Large intestine (tissue), 3 donors: Measurements from ENCODE around the gene TRIB2. TPM values are rescaled to one million over a fixed set of nuclear protein-coding genes. Genes with fewer than 3 reads are reported as not detected.

ENCODE experiments used
- DNase-seq, 2 donors: peaks; one replicate each; pipeline versions ENCODE4 v3.0.0 to v3.0.0-alpha.2; 2013
- H3K27ac ChIP-seq: one replicate; pipeline ENCODE4 v1.5.1; 2013; ENCODE audit warnings: low read length
- H3K27me3 ChIP-seq: 2 replicates; pipeline ENCODE4 v1.6.1; 2013; ENCODE audit warnings: low read length; ENCODE audit not compliant: control insufficient read depth, insufficient read depth
- H3K36me3 ChIP-seq: 2 replicates; pipeline ENCODE4 v1.6.1; 2013; ENCODE audit warnings: low read length; ENCODE audit not compliant: control insufficient read depth, insufficient read depth
- H3K4me1 ChIP-seq: one replicate; pipeline ENCODE4 v1.6.1; 2013; ENCODE audit warnings: low read length; ENCODE audit not compliant: control insufficient read depth, insufficient read depth
- H3K4me3 ChIP-seq: one replicate; pipeline ENCODE4 v1.5.1; 2013; ENCODE audit warnings: low read length
- H3K9me3 ChIP-seq: one replicate; pipeline ENCODE4 v1.6.1; 2013; ENCODE audit warnings: mild to moderate bottlenecking, low read depth, low read length, moderate library complexity; ENCODE audit not compliant: control insufficient read depth
- WGBS: methylation state at CpG from one replicate; pipeline ENCODE4 v1.1.5; 2013; ENCODE audit warnings: low lambda C conversion rate; ENCODE audit not compliant: insufficient coverage; 5-methylcytosine and 5-hydroxymethylcytosine counted together
- polyA plus RNA-seq: library from polyadenylated mRNA; unstranded; fragments of 120-200 nt; gene quantifications from one replicate; pipeline ENCODE4 v1.2.1, GENCODE V29; 2013

The TRIB2 gene
- polyA plus RNA-seq, 1 donor: 26.7 TPM

DNA sequence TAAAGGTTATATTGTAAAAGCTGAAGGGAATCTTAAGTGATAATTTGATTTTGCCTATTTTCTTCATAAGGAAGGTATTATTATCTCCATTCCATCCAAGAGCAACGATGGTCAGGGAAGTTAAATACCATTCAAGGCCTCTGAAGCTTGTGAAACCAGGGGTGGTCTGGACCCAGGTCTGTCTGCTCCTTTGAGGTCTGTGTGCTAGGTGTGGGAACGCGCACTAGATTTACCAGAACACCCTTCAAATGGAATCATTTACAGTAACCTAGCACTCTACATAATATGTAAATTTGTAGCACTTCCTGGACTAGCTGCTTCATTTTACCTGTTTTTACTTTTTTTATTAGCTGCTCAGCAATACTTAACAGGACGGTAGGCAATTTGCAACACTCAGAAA, 6.4 kb upstream of the TRIB2 start:
- peaks cover 2% of the 10 kb centered on the region for H3K27me3 ChIP-seq
- H3K9me3 ChIP-seq: no peaks in the 10 kb centered on the region
- DNase-seq: no peak
- H3K4me1 ChIP-seq: no peaks in the 10 kb centered on the region
- H3K27ac ChIP-seq: no peak overlapping the region
- no peaks in the 10 kb centered on the region for H3K36me3 ChIP-seq
- H3K4me3 ChIP-seq: no peak overlapping the region
- no CpG with 5 or more reads among the region's 4 CpGs for WGBS

DNA sequence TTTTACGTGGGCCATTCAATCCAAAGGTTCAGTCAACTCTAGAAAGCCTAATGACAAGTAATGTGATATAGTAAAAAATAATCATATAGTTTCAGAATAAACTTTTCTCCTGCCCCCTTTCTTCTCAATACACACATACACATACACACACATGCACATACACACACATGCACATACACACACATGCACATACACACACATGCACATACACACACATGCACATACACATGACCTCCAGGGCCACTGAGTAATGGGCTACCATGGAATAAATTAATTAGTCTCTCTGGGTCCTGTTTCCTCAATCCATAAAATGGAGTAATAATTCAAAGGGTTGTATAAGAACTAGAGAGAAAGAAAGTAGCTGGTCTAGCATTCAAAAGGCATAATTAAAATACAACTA, 5.4 kb upstream of the TRIB2 start:
- DNase-seq: no peak
- Histone ChIP-seq H3K36me3 (no peaks in the 10 kb centered on the region), H3K27ac (no peak overlapping the region), H3K4me1 (no peaks in the 10 kb centered on the region), H3K27me3 (peaks cover 13% of the 10 kb centered on the region), H3K9me3 (no peaks in the 10 kb centered on the region), H3K4me3 (no peak overlapping the region)
- no CpG with 5 or more reads among the region's 1 CpG for WGBS

DNA sequence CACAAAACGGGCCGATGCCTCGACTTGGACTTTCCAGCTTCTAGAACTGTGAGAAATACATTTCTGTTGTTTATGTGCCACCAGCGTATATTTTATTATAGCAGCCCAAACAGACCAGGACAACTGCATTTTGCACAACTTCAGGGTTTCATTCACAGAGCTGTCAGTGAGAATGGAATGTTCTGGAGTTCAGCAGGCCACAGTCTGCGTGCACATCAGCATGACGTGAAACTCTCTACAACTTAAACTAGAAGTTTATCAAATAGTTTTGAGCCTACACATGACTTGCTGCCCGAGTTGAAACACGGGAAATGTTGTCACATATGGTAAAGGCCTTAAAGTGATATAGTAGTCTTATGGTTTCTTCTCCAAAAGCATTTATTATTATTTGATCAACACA, 3.9 kb upstream of the TRIB2 start:
- Histone ChIP-seq H3K27ac (no peak overlapping the region), H3K4me1 (no peaks in the 10 kb centered on the region), H3K27me3 (peaks cover 24% of the 10 kb centered on the region), H3K4me3 (no peak overlapping the region), H3K9me3 (no peaks in the 10 kb centered on the region), H3K36me3 (no peaks in the 10 kb centered on the region)
- DNase-seq: no peak
- WGBS: no CpG with 5 or more reads among the region's 8 CpGs

DNA sequence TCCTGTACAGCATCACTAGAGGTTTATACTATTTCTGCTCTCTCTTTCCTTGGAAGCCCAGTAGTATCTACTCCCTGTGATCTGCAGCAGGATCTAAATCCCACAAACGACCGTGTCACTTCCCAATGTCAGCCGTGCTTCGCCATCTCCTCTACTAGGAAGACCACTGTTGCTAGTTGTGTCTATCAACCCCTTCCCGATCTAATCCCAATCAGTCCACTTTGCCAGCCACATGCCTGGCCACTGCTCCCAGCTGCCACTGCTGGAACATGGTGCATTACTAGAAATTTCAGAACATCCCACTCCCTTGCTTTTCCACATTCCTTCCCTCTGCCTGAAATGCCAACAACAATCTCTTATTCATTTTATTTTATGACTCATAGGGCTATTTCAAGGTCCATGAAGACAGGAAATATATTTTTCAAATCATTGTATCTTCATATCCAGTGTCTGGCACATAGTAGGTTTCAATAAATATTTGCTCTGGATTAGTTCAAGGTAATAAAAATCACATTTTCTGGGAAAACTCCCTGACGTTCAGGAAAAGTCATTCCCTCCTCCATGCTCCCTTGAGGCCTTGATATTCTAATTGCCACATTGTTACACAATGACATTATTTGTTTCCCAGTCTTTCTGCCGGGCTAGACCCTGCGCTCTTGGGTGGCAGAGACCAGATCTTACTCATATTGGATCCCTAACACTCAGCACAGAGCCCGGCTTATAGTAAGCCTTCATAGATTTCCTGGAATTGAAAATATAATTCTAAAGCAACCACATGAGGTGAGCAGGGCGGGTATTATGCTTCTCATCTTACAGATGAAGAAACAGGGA, 2.1 kb upstream of the TRIB2 start:
- no peak overlapping the region for H3K4me3 ChIP-seq
- H3K27me3 ChIP-seq: peaks cover 41% of the 10 kb centered on the region
- no peak for DNase-seq
- H3K4me1 ChIP-seq: no peaks in the 10 kb centered on the region
- H3K27ac ChIP-seq: no peak overlapping the region
- WGBS: 50% methylated on average over 2 of the region's 10 CpGs
- no peaks in the 10 kb centered on the region for H3K36me3 ChIP-seq
- no peaks in the 10 kb centered on the region for H3K9me3 ChIP-seq

DNA sequence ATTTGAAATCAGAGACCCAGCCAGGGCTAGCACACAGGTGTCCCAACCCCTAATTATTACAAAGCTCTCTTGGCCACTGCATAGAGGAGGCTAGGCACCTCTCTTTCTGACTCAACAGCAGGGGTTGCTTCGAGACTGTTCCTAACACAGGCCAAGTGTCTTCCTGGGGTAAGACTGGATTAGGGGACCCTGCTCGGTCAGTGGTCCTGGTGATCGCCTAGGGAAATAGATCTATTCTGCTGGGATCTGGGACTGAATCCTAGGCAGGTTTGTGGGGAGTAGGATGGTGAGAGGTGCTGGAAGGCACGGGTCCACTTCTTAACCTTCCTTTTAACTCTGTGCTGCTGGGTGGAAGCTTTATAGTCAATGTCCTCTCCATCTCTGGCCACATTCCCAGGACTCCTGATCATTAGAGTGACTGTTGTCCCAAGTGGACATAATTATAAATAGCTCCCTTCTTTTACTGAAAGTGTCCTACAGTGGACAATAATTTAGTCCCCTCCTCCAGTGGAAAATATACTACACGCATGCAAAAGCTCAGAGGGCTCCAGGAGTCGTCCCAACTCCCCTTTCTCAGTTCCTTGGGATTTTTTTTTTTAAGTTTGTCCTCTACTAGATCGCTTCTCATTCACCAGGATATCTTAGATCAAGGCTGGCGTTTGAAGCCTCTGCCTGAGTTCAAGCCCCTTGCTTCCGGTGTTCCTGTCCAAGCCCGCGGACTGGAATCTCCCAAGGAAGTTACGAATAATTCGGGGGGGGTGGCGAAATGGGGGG, 1.3 kb upstream of the TRIB2 start:
- no peaks in the 10 kb centered on the region for H3K4me1 ChIP-seq
- H3K9me3 ChIP-seq: no peaks in the 10 kb centered on the region
- H3K27ac ChIP-seq: peak overlapping the region; percentile 62
- no peak overlapping the region for H3K4me3 ChIP-seq
- no CpG with 5 or more reads among the region's 14 CpGs for WGBS
- no peaks in the 10 kb centered on the region for H3K36me3 ChIP-seq
- H3K27me3 ChIP-seq: peaks cover 46% of the 10 kb centered on the region
- no peak for DNase-seq

DNA sequence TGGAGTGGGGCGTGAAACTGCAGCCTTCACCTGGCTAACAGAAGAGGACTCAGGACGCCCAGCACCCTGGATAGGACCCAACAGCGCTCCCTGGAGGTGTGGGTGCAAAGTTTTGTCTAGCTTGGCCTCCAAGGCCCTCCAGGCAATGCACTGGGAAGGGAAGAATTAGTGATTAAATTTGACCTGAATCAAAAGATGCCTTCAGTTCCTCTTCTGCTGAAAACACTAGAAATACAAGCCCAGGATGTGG, 779 bp upstream of the TRIB2 start:
- Histone ChIP-seq H3K9me3 (no peaks in the 10 kb centered on the region), H3K4me1 (no peaks in the 10 kb centered on the region), H3K27me3 (peaks cover 46% of the 10 kb centered on the region), H3K4me3 (peak overlapping the region; percentile 50), H3K27ac (peak overlapping the region; percentile 62), H3K36me3 (no peaks in the 10 kb centered on the region)
- peak; percentile 32 to 54 for DNase-seq
- no CpG with 5 or more reads among the region's 3 CpGs for WGBS

DNA sequence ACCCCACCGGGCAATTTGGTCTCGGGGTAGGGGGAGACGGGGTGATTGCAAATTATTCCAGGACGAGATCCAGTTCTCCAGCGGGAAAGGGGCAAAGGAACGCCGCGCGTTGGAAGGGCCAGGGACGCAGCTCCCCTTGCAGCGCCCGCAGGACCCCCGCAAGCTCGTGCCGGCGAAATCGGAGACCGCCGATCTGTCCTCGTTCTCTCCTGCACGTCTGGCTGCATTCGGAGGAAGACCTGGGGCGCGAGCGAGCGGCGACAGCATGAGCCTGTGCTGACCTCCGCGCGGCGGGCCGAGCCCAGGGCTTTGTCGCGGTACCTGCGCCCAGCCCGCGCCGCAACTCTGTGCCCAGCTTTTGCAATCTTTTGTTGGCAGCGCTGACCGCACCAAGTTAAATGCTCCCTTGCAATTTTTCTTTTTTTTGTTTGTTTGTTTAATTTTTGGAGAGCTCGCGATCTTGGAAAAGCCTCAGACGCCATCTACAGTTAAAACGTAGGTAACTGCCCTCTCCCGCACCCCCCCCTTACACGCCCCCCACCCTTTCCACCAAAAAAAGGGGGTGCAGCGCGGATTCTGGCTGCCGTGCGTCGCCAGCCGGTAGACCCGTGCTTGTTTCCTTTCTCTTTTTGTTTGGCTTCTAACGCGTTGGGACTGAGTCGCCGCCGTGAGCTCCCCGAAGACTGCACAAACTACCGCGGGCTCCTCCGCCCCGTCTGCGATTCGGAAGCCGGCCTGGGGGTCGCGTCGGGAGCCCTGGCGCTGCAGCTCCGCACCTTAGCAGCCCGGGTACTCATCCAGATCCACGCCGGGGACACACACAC, 667 bp downstream of the TRIB2 start:
- H3K4me1 ChIP-seq: no peaks in the 10 kb centered on the region
- no peaks in the 10 kb centered on the region for H3K9me3 ChIP-seq
- H3K36me3 ChIP-seq: no peaks in the 10 kb centered on the region
- H3K4me3 ChIP-seq: peak overlapping the region; percentile 66
- DNase-seq: peak in 1 of 2 donors; percentile 50
- WGBS: no CpG with 5 or more reads among the region's 74 CpGs
- peak overlapping the region; percentile 82 for H3K27ac ChIP-seq
- peaks cover 48% of the 10 kb centered on the region for H3K27me3 ChIP-seq

DNA sequence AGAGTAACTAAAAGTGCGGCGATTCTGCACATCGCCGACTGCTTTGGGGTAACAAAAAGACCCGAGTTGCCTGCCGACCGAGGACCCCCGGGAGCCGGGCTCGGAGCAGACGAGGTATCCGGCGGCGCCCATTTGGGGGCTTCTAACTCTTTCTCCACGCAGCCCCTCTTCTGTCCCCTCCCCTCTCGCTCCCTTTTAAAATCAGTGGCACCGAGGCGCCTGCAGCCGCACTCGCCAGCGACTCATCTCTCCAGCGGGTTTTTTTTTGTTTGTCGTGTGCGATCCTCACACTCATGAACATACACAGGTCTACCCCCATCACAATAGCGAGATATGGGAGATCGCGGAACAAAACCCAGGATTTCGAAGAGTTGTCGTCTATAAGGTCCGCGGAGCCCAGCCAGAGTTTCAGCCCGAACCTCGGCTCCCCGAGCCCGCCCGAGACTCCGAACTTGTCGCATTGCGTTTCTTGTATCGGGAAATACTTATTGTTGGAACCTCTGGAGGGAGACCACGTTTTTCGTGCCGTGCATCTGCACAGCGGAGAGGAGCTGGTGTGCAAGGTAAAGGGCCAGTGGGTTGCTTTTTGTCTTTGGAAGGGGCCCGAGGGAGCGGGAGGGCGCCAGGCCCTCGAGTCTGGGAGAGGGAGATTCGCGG, 1.4 kb downstream of the TRIB2 start:
- no CpG with 5 or more reads among the region's 50 CpGs for WGBS
- Histone ChIP-seq H3K4me1 (no peaks in the 10 kb centered on the region), H3K4me3 (peak overlapping the region; percentile 66), H3K36me3 (no peaks in the 10 kb centered on the region), H3K27me3 (peaks cover 48% of the 10 kb centered on the region), H3K9me3 (no peaks in the 10 kb centered on the region), H3K27ac (peak overlapping the region; percentile 67)
- peak in 1 of 2 donors; percentile 46 for DNase-seq

DNA sequence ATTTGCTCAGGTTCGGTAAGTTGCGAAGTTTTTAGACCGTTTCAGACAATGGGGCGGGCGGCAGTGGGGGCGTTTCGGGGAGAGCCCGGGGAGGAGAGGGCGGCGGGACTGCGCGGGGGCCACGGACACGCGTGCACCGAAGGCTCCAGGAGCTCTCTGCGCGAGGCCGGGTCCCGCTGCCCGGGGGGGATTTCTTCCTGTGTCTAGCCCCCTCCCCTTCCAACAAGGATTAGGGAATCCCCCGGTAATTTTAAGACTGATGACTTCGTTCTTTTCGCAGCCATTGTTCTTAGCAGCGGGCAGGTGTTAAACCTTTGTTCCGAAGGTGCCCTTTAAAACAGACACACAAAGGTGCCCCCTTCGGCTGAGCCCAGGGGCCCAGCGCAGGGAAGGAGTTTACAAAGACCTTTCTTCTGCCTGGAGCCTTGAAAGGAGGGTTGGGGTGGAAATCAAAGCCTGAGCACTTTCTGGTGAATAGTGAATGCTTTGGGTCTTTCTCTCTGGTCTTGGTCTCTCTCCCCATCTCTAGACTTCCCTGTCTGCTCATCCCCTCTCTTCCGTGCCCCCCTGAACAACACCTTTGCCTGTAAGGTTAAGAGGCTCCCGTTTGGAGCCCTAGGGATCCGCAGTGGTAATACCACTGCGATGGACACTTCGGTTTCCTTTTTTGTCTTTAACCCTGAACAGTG, 2.1 kb downstream of the TRIB2 start:
- no peaks in the 10 kb centered on the region for H3K4me1 ChIP-seq

More for the DNA sequence above, 2.1 kb downstream of the TRIB2 start:
- no peaks in the 10 kb centered on the region for H3K9me3 ChIP-seq
- no peak for DNase-seq
- H3K36me3 ChIP-seq: peaks cover 5% of the 10 kb centered on the region
- peak overlapping the region; percentile 67 for H3K27ac ChIP-seq
- peak overlapping the region; percentile 66 for H3K4me3 ChIP-seq
- no CpG with 5 or more reads among the region's 33 CpGs for WGBS
- H3K27me3 ChIP-seq: peaks cover 48% of the 10 kb centered on the region
